ENCODE data around the gene NKD1. TPM values are rescaled to one million over a fixed set of nuclear protein-coding genes. Genes with fewer than 3 reads are reported as not detected.
A peak's percentile ranks its signal among the peaks of the same experiment; 100 is the strongest.

Gene NKD1
- polyA plus RNA-seq, 1 donor: 5.3 TPM

GRCh38 chr16:50537533-50538290 is 10.5 kb upstream of the NKD1 start:
- Histone ChIP-seq H3K9me3 (ENCODE audit: control insufficient read depth, low read depth, low read length) (no peaks in the 10 kb centered on the region), H3K4me1 (ENCODE audit: control insufficient read depth, insufficient read depth, low read length) (no peaks in the 10 kb centered on the region), H3K4me3 (ENCODE audit: low read length) (no peak overlapping the region), H3K27me3 (ENCODE audit: control insufficient read depth, insufficient read depth, low read length) (no peaks in the 10 kb centered on the region), H3K36me3 (ENCODE audit: control insufficient read depth, insufficient read depth, low read length) (no peaks in the 10 kb centered on the region), H3K27ac (ENCODE audit: low read length) (no peak overlapping the region)
- DNase-seq: no peak
- 100% methylated on average over 1 of the region's 8 CpGs for WGBS (ENCODE audit: insufficient coverage, low lambda C conversion rate)

GRCh38 chr16:50538411-50539052 is 9.7 kb upstream of the NKD1 start:
- H3K4me3 ChIP-seq (ENCODE audit: low read length): no peak overlapping the region
- no peak for DNase-seq
- no peaks in the 10 kb centered on the region for H3K36me3 ChIP-seq (ENCODE audit: control insufficient read depth, insufficient read depth, low read length)
- no peaks in the 10 kb centered on the region for H3K9me3 ChIP-seq (ENCODE audit: control insufficient read depth, low read depth, low read length)
- 60% methylated on average over 1 of the region's 11 CpGs for WGBS (ENCODE audit: insufficient coverage, low lambda C conversion rate)
- H3K27ac ChIP-seq (ENCODE audit: low read length): no peak overlapping the region
- no peaks in the 10 kb centered on the region for H3K4me1 ChIP-seq (ENCODE audit: control insufficient read depth, insufficient read depth, low read length)
- no peaks in the 10 kb centered on the region for H3K27me3 ChIP-seq (ENCODE audit: control insufficient read depth, insufficient read depth, low read length)

GRCh38 chr16:50539053-50539695 is 9.0 kb upstream of the NKD1 start:
- Histone ChIP-seq H3K4me1 (ENCODE audit: control insufficient read depth, insufficient read depth, low read length) (no peaks in the 10 kb centered on the region), H3K9me3 (ENCODE audit: control insufficient read depth, low read depth, low read length) (no peaks in the 10 kb centered on the region), H3K36me3 (ENCODE audit: control insufficient read depth, insufficient read depth, low read length) (no peaks in the 10 kb centered on the region), H3K27ac (ENCODE audit: low read length) (no peak overlapping the region), H3K4me3 (ENCODE audit: low read length) (no peak overlapping the region), H3K27me3 (ENCODE audit: control insufficient read depth, insufficient read depth, low read length) (no peaks in the 10 kb centered on the region)
- WGBS (ENCODE audit: insufficient coverage, low lambda C conversion rate): no CpG with 5 or more reads among the region's 17 CpGs
- no peak for DNase-seq

GRCh38 chr16:50539822-50540710 is 8.1 kb upstream of the NKD1 start:
- no peaks in the 10 kb centered on the region for H3K4me1 ChIP-seq (ENCODE audit: control insufficient read depth, insufficient read depth, low read length)
- no peak overlapping the region for H3K27ac ChIP-seq (ENCODE audit: low read length)
- H3K4me3 ChIP-seq (ENCODE audit: low read length): no peak overlapping the region
- H3K27me3 ChIP-seq (ENCODE audit: control insufficient read depth, insufficient read depth, low read length): no peaks in the 10 kb centered on the region
- no peaks in the 10 kb centered on the region for H3K36me3 ChIP-seq (ENCODE audit: control insufficient read depth, insufficient read depth, low read length)
- WGBS (ENCODE audit: insufficient coverage, low lambda C conversion rate): 82% methylated on average over 5 of the region's 23 CpGs
- H3K9me3 ChIP-seq (ENCODE audit: control insufficient read depth, low read depth, low read length): no peaks in the 10 kb centered on the region
- DNase-seq: no peak

- 100% methylated on average over 1 of the region's 3 CpGs for WGBS (ENCODE audit: insufficient coverage, low lambda C conversion rate)
- no peaks in the 10 kb centered on the region for H3K36me3 ChIP-seq (ENCODE audit: control insufficient read depth, insufficient read depth, low read length)
- H3K4me1 ChIP-seq (ENCODE audit: control insufficient read depth, insufficient read depth, low read length): no peaks in the 10 kb centered on the region
- H3K9me3 ChIP-seq (ENCODE audit: control insufficient read depth, low read depth, low read length): no peaks in the 10 kb centered on the region
- DNase-seq: no peak
- no peak overlapping the region for H3K4me3 ChIP-seq (ENCODE audit: low read length)
- H3K27me3 ChIP-seq (ENCODE audit: control insufficient read depth, insufficient read depth, low read length): peaks cover 2% of the 10 kb centered on the region
- H3K27ac ChIP-seq (ENCODE audit: low read length): no peak overlapping the region
These were observed 7.5 kb upstream of the NKD1 start for GRCh38 chr16:50540711-50541007.

GRCh38 chr16:50542703-50543102 is 5.5 kb upstream of the NKD1 start:
- no peak for DNase-seq
- H3K4me1 ChIP-seq (ENCODE audit: control insufficient read depth, insufficient read depth, low read length): peaks cover 2% of the 10 kb centered on the region
- WGBS (ENCODE audit: insufficient coverage, low lambda C conversion rate): no CpG with 5 or more reads among the region's 3 CpGs
- H3K27me3 ChIP-seq (ENCODE audit: control insufficient read depth, insufficient read depth, low read length): peaks cover 19% of the 10 kb centered on the region
- H3K9me3 ChIP-seq (ENCODE audit: control insufficient read depth, low read depth, low read length): no peaks in the 10 kb centered on the region
- H3K27ac ChIP-seq (ENCODE audit: low read length): no peak overlapping the region
- no peaks in the 10 kb centered on the region for H3K36me3 ChIP-seq (ENCODE audit: control insufficient read depth, insufficient read depth, low read length)
- H3K4me3 ChIP-seq (ENCODE audit: low read length): no peak overlapping the region

GRCh38 chr16:50546125-50546524 is 2.1 kb upstream of the NKD1 start:
- H3K36me3 ChIP-seq (ENCODE audit: control insufficient read depth, insufficient read depth, low read length): no peaks in the 10 kb centered on the region
- H3K4me1 ChIP-seq (ENCODE audit: control insufficient read depth, insufficient read depth, low read length): peaks cover 2% of the 10 kb centered on the region
- H3K9me3 ChIP-seq (ENCODE audit: control insufficient read depth, low read depth, low read length): no peaks in the 10 kb centered on the region
- WGBS (ENCODE audit: insufficient coverage, low lambda C conversion rate): no CpG with 5 or more reads among the region's 2 CpGs
- H3K4me3 ChIP-seq (ENCODE audit: low read length): no peak overlapping the region
- H3K27me3 ChIP-seq (ENCODE audit: control insufficient read depth, insufficient read depth, low read length): peaks cover 27% of the 10 kb centered on the region
- no peak for DNase-seq
- no peak overlapping the region for H3K27ac ChIP-seq (ENCODE audit: low read length)

- peak overlapping the region; percentile 59 for H3K4me3 ChIP-seq (ENCODE audit: low read length)
- H3K4me1 ChIP-seq (ENCODE audit: control insufficient read depth, insufficient read depth, low read length): peaks cover 2% of the 10 kb centered on the region
- no peaks in the 10 kb centered on the region for H3K36me3 ChIP-seq (ENCODE audit: control insufficient read depth, insufficient read depth, low read length)
- no CpG with 5 or more reads among the region's 50 CpGs for WGBS (ENCODE audit: insufficient coverage, low lambda C conversion rate)
- H3K27ac ChIP-seq (ENCODE audit: low read length): no peak overlapping the region
- H3K27me3 ChIP-seq (ENCODE audit: control insufficient read depth, insufficient read depth, low read length): peaks cover 27% of the 10 kb centered on the region
- peak; percentile 32 to 67 for DNase-seq
- no peaks in the 10 kb centered on the region for H3K9me3 ChIP-seq (ENCODE audit: control insufficient read depth, low read depth, low read length)
These were observed 664 bp upstream of the NKD1 start for GRCh38 chr16:50547340-50548124.

- Histone ChIP-seq H3K27ac (ENCODE audit: low read length) (no peak overlapping the region), H3K4me3 (ENCODE audit: low read length) (peak overlapping the region; percentile 48), H3K4me1 (ENCODE audit: control insufficient read depth, insufficient read depth, low read length) (peaks cover 2% of the 10 kb centered on the region), H3K36me3 (ENCODE audit: control insufficient read depth, insufficient read depth, low read length) (no peaks in the 10 kb centered on the region), H3K27me3 (ENCODE audit: control insufficient read depth, insufficient read depth, low read length) (peaks cover 27% of the 10 kb centered on the region), H3K9me3 (ENCODE audit: control insufficient read depth, low read depth, low read length) (no peaks in the 10 kb centered on the region)
- WGBS (ENCODE audit: insufficient coverage, low lambda C conversion rate): no CpG with 5 or more reads among the region's 46 CpGs
- DNase-seq: no peak
These were observed 839 bp downstream of the NKD1 start for GRCh38 chr16:50548909-50549560.
